ENCODE data around the gene FHAD1.

GRCh38 chr1:15406614-15407559 is 159.9 kb downstream of the FHAD1 start:
- TF ChIP-seq CTCF (IDR thresholded peaks at IDR 0.05 in 2 of 3, conservative IDR thresholded peaks at IDR 0.05 in 1 of 3; ENCODE audit: control insufficient read depth in 2 of 3, extremely low read depth in 1 of 3, insufficient read depth in 1 of 3, low read depth in 3 of 3, low read length in 3 of 3) (no peak), POLR2A (IDR thresholded peaks at IDR 0.05; ENCODE audit: low read depth, low read length) (no peak)
